Duodenal mucosa (tissue), 2 donors: ENCODE data around the gene FCRL5.

ENCODE experiments used
- H3K27ac ChIP-seq: one replicate; pipeline ENCODE4 v1.7.0; 2013; ENCODE audit warnings: low read depth, low read length
- H3K27me3 ChIP-seq, 2 donors: one replicate each; pipeline ENCODE4 v1.7.0; 2013; ENCODE audit warnings: low read length in 2 of 2, control low read depth in 1 of 2; ENCODE audit not compliant: insufficient read depth in 2 of 2, control insufficient read depth in 1 of 2
- H3K36me3 ChIP-seq, 2 donors: one replicate each; pipeline ENCODE4 v1.7.0; 2013; ENCODE audit warnings: low read length in 2 of 2, control low read depth in 1 of 2; ENCODE audit not compliant: insufficient read depth in 2 of 2, control insufficient read depth in 1 of 2
- H3K4me1 ChIP-seq, 2 donors: one replicate each; pipeline ENCODE4 v1.7.0; 2013; ENCODE audit warnings: low read length in 2 of 2, control low read depth in 1 of 2; ENCODE audit not compliant: insufficient read depth in 2 of 2, control insufficient read depth in 1 of 2
- H3K4me3 ChIP-seq, 2 donors: one replicate each; pipeline ENCODE4 v1.7.0; 2013; ENCODE audit warnings: low read length in 2 of 2, low read depth in 1 of 2
- H3K9ac ChIP-seq, 2 donors: one replicate each; pipeline ENCODE4 v1.7.0; 2013; ENCODE audit warnings: low read length in 2 of 2, low read depth in 1 of 2
- H3K9me3 ChIP-seq, 2 donors: one replicate each; pipeline ENCODE4 v1.7.0; 2013; ENCODE audit warnings: low read length in 2 of 2, control low read depth in 1 of 2; ENCODE audit not compliant: control insufficient read depth in 1 of 2

Gene FCRL5

DNA sequence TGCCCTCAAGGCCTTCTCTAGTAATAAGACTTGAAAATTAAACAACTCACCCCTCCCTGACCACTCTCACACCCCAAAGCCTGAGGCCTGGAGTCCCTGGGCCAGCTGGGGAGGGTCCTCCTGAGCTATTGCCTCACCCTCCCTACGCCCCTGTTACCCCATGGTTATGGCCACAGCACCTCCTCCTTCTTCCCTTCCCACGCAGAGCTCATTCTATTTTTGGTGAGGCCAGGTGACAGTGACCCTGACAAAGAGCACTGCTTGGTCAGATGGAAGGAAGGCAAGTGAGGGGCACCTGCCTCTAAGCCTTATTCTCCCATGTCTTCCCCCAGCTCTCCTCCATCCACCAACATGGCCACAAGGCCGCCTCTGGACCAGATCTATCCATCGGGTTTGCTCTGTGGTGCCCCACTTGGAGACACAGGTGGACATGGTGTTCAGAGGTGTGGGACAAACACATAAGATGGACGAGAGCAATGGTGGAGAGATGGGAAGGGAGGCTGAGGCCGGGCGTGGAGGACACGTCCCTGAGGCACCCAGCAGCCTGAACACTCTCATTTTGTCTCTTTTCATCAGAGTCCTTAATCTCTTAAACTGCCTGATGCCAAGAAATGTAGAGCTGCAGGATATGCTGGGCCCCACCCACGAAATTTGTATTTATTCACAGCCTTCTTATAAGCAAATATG lies 42.6 kb downstream of the FCRL5 start:
- Histone ChIP-seq H3K9ac (no peak overlapping the region), H3K9me3 (no peaks in the 10 kb centered on the region), H3K4me3 (no peak overlapping the region), H3K4me1 (peaks cover 7 to 22% of the 10 kb centered on the region in 2 donors), H3K27me3 (no peaks in the 10 kb centered on the region), H3K36me3 (no peaks in the 10 kb centered on the region), H3K27ac (no peak overlapping the region)

DNA sequence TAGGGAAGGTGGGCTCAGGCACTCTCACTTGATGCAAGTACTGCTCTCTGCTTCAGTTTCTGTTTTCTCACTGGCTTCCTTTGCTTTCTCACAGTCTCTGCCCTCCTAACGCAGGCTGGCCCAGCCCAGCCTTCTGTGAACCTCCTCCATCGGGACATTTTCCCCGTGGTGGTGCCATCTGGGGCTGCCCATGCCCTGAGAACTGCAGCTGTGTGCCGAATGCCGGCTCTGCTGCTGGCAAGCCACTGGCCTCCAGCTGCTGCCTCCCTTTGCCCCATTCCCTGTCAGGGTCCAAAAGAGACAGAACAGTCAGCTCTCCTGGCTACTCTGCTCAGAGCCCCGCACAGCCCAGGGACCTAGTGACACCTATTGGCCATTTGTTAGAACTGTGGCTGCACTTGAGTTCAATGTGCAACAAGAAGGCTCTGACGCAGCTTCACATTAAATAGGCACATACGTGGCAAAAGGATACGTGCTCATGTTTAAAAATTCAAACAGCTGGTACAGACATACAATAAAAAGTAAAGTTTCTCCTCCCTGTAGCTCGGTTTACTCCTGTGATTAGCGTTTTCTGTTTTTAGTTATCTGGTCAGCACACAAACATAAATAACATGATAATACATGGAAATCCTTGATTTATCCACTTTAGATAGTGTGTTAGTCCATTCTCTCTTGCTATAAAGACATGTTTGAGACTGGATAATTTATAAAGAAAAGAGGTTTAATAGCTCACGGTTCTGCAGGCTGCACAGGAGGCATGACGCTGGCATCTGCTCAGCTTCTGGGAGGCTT lies 46.6 kb downstream of the FCRL5 start:
- Histone ChIP-seq H3K27me3 (no peaks in the 10 kb centered on the region), H3K4me1 (peaks cover 0 to 6% of the 10 kb centered on the region in 2 donors), H3K27ac (no peak overlapping the region), H3K4me3 (peak overlapping the region; percentile 37 to 45), H3K36me3 (no peaks in the 10 kb centered on the region), H3K9me3 (no peaks in the 10 kb centered on the region), H3K9ac (peak overlapping the region in 1 of 2 donors; percentile 28)

GRCh38 chr1:157504646-157505045 lies 47.7 kb downstream of the FCRL5 start:
- H3K27ac ChIP-seq, result no peak overlapping the region
- no peak overlapping the region for H3K9ac ChIP-seq
- H3K27me3 ChIP-seq, result no peaks in the 10 kb centered on the region
- H3K4me3 ChIP-seq, result no peak overlapping the region
- H3K36me3 ChIP-seq, result no peaks in the 10 kb centered on the region
- H3K9me3 ChIP-seq, result no peaks in the 10 kb centered on the region
- H3K4me1 ChIP-seq, result peaks cover 0 to 6% of the 10 kb centered on the region in 2 donors

DNA sequence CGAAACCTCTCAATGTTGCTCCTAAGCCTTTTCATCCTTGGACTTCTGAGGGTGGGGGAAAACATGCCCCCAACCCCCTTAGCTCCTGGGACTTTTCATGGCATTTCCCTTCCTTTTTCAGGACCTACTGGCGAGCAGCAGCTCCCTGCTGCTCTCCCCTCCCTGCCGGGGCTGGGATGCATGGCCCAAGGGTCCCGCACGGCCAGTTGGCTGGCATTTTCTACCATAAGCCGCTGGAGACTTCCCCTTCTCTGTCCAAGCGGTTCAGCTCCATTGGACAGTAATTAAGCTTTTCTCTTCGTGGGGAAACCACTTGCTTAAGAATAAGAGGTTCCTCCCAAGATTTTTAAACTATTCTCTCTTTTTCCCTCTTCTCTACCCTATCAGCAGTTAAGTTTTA lies 52.8 kb downstream of the FCRL5 start:
- Histone ChIP-seq H3K9me3 (no peaks in the 10 kb centered on the region), H3K4me3 (no peak overlapping the region), H3K4me1 (peaks cover 2 to 7% of the 10 kb centered on the region in 2 donors), H3K27me3 (no peaks in the 10 kb centered on the region), H3K36me3 (no peaks in the 10 kb centered on the region), H3K27ac (no peak overlapping the region), H3K9ac (no peak overlapping the region)

GRCh38 chr1:157498736-157499090 lies 53.6 kb downstream of the FCRL5 start:
- Histone ChIP-seq H3K4me1 (peaks cover 2 to 7% of the 10 kb centered on the region in 2 donors), H3K27me3 (no peaks in the 10 kb centered on the region), H3K4me3 (no peak overlapping the region), H3K36me3 (no peaks in the 10 kb centered on the region), H3K9ac (no peak overlapping the region), H3K9me3 (no peaks in the 10 kb centered on the region), H3K27ac (no peak overlapping the region)

GRCh38 chr1:157497987-157498735 lies 54.2 kb downstream of the FCRL5 start:
- Histone ChIP-seq H3K9me3 (no peaks in the 10 kb centered on the region), H3K27ac (no peak overlapping the region), H3K4me3 (no peak overlapping the region), H3K27me3 (no peaks in the 10 kb centered on the region), H3K36me3 (no peaks in the 10 kb centered on the region), H3K9ac (no peak overlapping the region), H3K4me1 (peaks cover 2 to 7% of the 10 kb centered on the region in 2 donors)

DNA sequence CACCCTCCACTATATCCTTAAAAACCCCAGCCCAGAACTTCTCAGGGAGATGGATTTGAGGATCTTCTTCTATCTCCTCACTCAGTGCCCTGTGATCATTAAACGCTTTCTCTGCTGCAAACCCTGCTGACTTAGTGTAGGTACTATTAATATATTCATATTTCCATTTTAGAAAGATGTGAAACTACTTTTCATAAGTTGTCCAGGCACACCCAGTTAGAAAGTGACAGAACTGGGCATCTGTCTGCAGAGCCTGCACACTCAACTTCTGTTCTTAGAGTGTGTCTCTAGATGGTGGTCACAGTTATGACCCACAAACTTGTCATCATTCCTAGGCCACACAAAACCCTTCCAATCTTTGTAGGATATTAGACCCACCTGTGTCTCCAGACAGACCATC lies 55.0 kb downstream of the FCRL5 start:
- H3K4me3 ChIP-seq, result no peak overlapping the region
- H3K27ac ChIP-seq, result no peak overlapping the region
- H3K4me1 ChIP-seq, result peaks cover 2 to 7% of the 10 kb centered on the region in 2 donors
- H3K36me3 ChIP-seq, result no peaks in the 10 kb centered on the region
- no peak overlapping the region for H3K9ac ChIP-seq
- no peaks in the 10 kb centered on the region for H3K9me3 ChIP-seq
- no peaks in the 10 kb centered on the region for H3K27me3 ChIP-seq

DNA sequence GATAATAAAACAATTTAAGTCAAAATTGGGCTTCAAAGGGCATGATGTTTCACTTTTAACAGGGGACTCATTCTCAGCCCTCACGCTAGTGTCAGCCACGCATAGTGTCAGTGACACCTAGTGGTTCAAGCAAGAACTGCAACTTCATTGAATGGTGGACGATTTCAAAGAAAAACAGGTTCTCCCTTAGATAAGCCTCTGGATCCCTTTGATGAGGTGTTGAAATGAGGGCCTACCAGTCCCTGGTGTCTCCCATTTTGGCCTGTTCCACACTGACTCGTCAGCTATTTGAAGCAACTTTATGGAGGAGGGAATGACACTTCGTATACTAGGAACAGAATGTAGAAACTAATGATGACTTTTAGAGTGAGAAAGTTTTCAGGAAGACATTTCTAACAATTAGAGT lies 56.2 kb downstream of the FCRL5 start:
- no peaks in the 10 kb centered on the region for H3K9me3 ChIP-seq
- H3K27me3 ChIP-seq, result no peaks in the 10 kb centered on the region
- H3K36me3 ChIP-seq, result no peaks in the 10 kb centered on the region
- H3K4me3 ChIP-seq, result no peak overlapping the region
- H3K27ac ChIP-seq, result no peak overlapping the region
- H3K4me1 ChIP-seq, result peaks cover 2 to 7% of the 10 kb centered on the region in 2 donors
- no peak overlapping the region for H3K9ac ChIP-seq

DNA sequence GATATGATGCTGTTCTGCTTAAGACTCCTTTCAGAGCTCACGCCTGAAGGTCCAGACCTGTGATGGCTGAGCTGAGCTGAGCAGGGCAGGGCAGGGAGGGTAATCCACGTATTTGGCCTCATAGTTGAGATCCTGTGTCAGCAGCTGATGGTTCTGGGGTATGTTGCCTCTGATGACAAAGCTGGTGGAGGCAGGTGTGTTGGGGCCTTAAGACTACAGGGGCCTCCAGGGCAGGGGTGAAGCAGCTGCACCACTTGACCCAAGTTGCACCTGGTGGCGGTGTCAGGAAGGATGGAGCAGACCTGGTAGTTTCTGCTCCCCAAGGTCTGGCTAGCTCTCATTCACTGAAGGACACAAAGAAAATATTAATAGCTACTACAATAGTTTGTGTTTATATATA lies 57.0 kb downstream of the FCRL5 start:
- H3K36me3 ChIP-seq, result no peaks in the 10 kb centered on the region
- peaks cover 2 to 7% of the 10 kb centered on the region in 2 donors for H3K4me1 ChIP-seq
- H3K9ac ChIP-seq, result no peak overlapping the region
- H3K9me3 ChIP-seq, result no peaks in the 10 kb centered on the region
- H3K27ac ChIP-seq, result no peak overlapping the region
- no peak overlapping the region for H3K4me3 ChIP-seq
- no peaks in the 10 kb centered on the region for H3K27me3 ChIP-seq

DNA sequence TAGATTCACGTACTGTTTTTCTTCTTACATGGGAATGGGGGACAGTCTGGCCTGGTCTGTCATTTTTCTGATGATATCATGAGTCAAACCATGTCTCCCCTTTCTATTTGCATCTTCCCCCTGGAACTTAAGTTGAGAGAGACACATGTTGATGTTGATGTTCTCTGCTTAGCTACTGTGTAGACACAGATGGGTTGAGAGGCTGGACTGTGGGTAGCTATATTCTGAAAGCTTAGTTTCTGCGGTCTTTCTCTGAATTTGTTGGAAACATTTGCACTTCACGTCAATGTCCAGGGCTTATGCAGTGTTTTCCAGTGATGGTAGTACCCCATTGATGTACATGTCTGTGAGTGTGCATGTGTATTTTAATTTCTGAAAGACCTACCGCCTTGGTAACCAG lies 58.2 kb downstream of the FCRL5 start:
- Histone ChIP-seq H3K4me1 (peaks cover 2 to 7% of the 10 kb centered on the region in 2 donors), H3K27me3 (no peaks in the 10 kb centered on the region), H3K9me3 (no peaks in the 10 kb centered on the region), H3K27ac (no peak overlapping the region), H3K36me3 (no peaks in the 10 kb centered on the region), H3K9ac (no peak overlapping the region), H3K4me3 (no peak overlapping the region)
